Ishikawa (cell line): ENCODE measurements around the gene CLCN2.
A peak's percentile ranks its signal among the peaks of the same experiment; 100 is the strongest.

ENCODE experiments used
- CEBPB ChIP-seq: IDR thresholded peaks from 2 replicates; pipeline ENCODE4 v1.6.1; 2012
- CREB1 ChIP-seq: IDR thresholded peaks from 2 replicates; pipeline ENCODE4 v1.6.1; 2012; ENCODE audit warnings: low read depth
- EGR1 ChIP-seq: IDR thresholded peaks from 2 replicates; pipeline ENCODE4 v1.6.1; 2012
- EP300 ChIP-seq: IDR thresholded peaks from 2 replicates; pipeline ENCODE4 v1.6.1; 2012; ENCODE audit warnings: borderline replicate concordance
- FOXM1 ChIP-seq: IDR thresholded peaks from 2 replicates; pipeline ENCODE4 v1.6.1; 2012; ENCODE audit warnings: low read depth, borderline replicate concordance
- NFIC ChIP-seq: IDR thresholded peaks from 2 replicates; pipeline ENCODE4 v1.6.1; 2012
- RAD21 ChIP-seq: IDR thresholded peaks from 2 replicates; pipeline ENCODE4 v1.6.1; 2012; ENCODE audit warnings: low read depth
- TAF1 ChIP-seq: IDR thresholded peaks from 2 replicates; pipeline ENCODE4 v1.6.1; 2012; ENCODE audit warnings: low read depth, mild to moderate bottlenecking
- TCF12 ChIP-seq: IDR thresholded peaks from 2 replicates; pipeline ENCODE4 v1.6.1; 2012; ENCODE audit warnings: low read depth
- TEAD4 ChIP-seq: IDR thresholded peaks from 2 replicates; pipeline ENCODE4 v1.6.1; 2012
- YY1 ChIP-seq: IDR thresholded peaks from 2 replicates; pipeline ENCODE4 v1.6.1; 2012; ENCODE audit warnings: low read depth
- ZBTB7A ChIP-seq: IDR thresholded peaks from 2 replicates; pipeline ENCODE4 v1.6.1; 2012; ENCODE audit warnings: low read depth
- TF ChIP-seq, protein P1 (sequence below): IDR thresholded peaks from 2 replicates; pipeline ENCODE4 v1.6.1; 2012; ENCODE audit warnings: low read depth, mild to moderate bottlenecking
- TF ChIP-seq, protein P2 (sequence below): IDR thresholded peaks from 2 replicates; pipeline ENCODE4 v1.6.1; 2012
- TF ChIP-seq, protein P3 (sequence below): IDR thresholded peaks from 2 replicates; pipeline ENCODE4 v1.6.1; 2012

CLCN2 gene

DNA sequence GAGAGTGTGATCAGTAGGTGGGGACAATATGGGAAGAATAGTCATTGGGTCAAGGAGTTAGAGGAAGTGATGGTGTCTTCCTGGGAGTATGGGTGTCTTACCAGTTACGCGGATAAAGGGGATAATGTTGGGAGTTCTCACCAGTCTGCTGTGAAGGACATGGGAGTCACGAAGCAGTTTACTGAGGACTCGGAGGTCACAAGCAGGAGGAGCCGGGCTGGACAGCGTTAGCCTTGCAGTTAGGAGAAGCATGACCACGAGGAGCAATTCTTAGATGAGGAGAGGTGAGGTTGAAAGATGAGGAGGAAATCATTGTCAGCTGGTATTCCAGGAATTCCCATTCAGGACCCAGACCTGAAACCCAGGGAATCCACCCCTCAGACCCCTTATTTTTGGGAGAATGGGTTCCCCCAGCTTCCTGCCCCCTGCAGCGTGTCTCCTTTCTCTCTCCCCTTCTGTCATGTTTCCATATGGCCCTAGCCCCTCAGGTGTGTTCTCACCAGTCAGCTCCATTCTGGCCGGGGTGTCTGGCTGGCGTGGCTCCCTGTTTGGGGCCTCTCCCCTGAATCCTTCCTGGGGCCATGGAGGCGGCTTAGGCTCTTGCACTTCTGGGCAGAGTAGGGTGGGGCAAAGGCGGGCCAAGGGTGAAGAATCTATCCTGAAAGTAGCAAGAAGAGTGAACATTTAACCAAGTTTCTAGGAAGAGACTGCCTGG is 14.5 kb upstream of the CLCN2 start:
- TF ChIP-seq TAF1, result no peak
- TF ChIP-seq, protein P1, sequence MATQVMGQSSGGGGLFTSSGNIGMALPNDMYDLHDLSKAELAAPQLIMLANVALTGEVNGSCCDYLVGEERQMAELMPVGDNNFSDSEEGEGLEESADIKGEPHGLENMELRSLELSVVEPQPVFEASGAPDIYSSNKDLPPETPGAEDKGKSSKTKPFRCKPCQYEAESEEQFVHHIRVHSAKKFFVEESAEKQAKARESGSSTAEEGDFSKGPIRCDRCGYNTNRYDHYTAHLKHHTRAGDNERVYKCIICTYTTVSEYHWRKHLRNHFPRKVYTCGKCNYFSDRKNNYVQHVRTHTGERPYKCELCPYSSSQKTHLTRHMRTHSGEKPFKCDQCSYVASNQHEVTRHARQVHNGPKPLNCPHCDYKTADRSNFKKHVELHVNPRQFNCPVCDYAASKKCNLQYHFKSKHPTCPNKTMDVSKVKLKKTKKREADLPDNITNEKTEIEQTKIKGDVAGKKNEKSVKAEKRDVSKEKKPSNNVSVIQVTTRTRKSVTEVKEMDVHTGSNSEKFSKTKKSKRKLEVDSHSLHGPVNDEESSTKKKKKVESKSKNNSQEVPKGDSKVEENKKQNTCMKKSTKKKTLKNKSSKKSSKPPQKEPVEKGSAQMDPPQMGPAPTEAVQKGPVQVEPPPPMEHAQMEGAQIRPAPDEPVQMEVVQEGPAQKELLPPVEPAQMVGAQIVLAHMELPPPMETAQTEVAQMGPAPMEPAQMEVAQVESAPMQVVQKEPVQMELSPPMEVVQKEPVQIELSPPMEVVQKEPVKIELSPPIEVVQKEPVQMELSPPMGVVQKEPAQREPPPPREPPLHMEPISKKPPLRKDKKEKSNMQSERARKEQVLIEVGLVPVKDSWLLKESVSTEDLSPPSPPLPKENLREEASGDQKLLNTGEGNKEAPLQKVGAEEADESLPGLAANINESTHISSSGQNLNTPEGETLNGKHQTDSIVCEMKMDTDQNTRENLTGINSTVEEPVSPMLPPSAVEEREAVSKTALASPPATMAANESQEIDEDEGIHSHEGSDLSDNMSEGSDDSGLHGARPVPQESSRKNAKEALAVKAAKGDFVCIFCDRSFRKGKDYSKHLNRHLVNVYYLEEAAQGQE, result peak; percentile 17; the same call in 1 of the 2 replicates

DNA sequence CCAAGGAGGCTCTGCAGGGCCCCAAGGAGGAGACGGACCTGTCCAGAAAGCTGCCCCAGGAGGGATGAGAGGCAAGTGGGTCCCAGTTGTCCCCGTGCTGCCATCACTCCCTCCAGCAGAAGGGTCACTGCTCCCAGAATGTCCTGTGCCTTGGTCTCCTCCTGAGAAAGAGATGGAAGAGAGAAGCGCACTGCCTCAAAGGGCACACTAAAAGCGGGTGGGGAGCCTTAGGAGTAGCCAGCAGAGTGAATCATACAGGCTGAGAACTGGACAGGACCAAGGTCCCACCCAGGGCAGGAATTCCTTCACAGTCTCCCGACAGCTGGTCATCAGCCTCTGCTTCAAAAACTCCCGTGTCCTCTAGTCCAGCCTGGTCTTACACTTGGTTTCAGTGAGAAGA is 12.0 kb upstream of the CLCN2 start:
- TF ChIP-seq CREB1, result no peak
- TF ChIP-seq EP300, result no peak

DNA sequence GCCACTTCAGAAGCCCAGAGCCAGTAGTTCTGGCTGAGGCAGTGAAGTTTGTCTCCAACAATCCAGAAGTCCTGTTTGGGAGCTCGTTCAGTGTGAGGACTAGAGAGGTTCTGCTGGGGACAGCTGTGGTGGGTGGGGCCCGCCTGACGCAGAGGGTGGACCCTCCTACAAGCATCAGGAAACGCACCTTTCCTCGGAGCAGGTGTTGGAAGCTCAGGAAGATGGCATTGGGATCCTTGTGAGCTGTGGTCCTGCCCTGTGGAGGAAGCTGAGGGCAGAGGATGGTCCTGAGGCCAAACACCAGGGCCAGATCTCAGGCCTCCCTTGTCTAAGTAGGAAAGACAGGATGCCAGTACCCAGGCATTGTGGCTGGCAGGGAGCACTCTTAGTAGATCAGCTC is 11.5 kb upstream of the CLCN2 start:
- TF ChIP-seq CEBPB (no peak), ZBTB7A (no peak)

DNA sequence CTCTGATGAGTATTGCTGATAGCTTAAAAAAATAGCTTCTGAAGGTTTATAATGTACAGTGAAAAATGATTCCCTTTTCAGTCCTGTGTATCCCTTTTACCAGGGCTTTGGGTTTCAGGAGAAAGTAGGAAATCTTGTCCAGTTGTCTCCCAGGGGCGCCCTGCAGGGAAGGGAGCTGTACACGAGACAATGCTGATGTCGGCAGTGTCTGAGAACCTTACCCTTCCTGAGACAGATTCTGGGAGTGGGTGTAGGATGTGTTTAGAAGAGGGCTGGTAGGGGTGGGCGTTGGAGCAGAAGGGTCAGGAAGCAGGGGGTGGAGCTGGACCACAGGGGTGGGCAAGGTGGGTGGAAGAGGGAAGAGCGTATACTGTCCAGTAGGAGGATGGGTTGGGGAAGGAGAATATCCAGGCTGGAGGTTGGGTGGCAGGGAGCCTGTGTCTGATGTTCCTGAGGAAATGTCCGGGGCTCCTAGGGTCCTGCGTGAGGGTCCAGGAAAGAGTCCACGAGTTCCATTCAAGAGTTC is 11.0 kb upstream of the CLCN2 start:
- TF ChIP-seq, protein P2, sequence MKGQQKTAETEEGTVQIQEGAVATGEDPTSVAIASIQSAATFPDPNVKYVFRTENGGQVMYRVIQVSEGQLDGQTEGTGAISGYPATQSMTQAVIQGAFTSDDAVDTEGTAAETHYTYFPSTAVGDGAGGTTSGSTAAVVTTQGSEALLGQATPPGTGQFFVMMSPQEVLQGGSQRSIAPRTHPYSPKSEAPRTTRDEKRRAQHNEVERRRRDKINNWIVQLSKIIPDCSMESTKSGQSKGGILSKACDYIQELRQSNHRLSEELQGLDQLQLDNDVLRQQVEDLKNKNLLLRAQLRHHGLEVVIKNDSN, result no peak
- TF ChIP-seq NFIC (no peak), EP300 (no peak), EGR1 (no peak), CREB1 (no peak), ZBTB7A (no peak), TCF12 (no peak)
- TF ChIP-seq, protein P3, sequence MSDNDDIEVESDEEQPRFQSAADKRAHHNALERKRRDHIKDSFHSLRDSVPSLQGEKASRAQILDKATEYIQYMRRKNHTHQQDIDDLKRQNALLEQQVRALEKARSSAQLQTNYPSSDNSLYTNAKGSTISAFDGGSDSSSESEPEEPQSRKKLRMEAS, result no peak
- TF ChIP-seq, protein P1, result no peak

DNA sequence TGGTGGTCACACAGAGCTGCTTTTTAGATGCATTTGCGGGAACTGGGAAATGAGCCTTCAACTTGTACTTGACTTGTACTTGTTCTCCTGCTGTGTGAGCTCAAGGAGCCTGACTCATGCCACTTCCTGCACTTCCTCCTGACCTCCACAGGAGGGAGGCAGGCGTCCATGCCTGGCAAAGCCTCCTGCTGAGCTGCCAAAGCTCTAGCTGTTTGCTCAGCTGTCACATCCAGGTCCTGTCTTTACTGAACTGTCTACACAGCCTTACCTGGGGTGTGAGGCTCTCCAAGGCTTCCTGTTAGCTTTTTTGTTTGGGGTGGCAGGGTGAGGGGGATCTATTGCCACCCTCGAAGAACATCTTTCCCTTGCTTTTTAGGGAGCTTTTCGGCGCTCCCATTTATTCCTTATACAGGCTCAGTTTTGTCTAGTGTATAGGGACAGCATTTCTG is 10.2 kb upstream of the CLCN2 start:
- no peak for TF ChIP-seq TEAD4
- peak; percentile 71 for TF ChIP-seq TCF12
- TF ChIP-seq, protein P3, result peak; percentile 55
- 0 out of 2 replicates have a peak, but pooled peaks have one; percentile 4 for TF ChIP-seq FOXM1
- no peak for TF ChIP-seq YY1
- TF ChIP-seq, protein P1, result no peak
- TF ChIP-seq CEBPB, result no peak
- TF ChIP-seq EGR1, result no peak
- TF ChIP-seq, protein P2, result no peak
- TF ChIP-seq RAD21, result peak; percentile 100
- TF ChIP-seq TAF1, result no peak
